ENCODE results near the gene KSR1.
A peak's percentile ranks its signal among the peaks of the same experiment; 100 is the strongest.
"Not testable (repeated sequence)": the region's sequence is repeated elsewhere in the genome, so short reads cannot be mapped to it uniquely, and the experiment has no call there.

Gene KSR1

DNA sequence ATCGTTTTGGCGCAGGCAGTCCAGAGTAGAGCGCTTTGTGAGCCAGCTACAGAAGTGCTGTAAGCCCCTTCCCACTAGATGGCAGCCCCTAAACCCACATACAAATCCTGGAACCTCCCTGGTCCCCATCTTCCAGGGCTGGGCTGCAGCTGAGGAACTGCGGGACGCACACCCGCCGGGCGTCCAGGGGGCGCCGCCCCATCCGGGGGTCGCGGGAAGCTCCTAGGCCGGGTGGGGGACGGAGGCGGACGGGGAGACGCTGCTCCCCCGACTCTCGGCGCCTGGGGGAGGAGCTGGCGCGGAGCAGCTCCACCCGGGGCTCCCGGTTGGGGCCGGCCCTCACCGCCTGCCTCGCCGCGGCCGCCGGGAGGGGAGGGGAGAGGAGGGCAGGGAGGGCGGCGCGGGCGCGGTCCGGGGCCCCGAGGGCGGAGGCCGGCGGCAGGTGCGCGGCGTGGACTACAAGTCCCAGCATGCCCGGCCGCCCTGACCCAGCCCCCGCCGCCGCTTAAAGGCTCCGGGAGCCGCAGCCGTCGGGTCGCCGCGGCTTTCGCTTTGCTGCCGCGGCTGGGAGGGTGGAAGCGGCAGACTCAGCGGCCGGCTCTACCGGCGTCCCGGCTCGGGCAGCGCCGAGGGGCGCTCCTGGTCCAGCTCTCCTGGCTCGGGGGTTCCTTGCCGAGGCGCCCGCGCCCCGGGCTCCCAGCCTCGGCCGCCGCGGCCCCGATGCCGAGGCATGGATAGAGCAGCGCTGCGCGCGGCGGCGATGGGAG is at the start of gene KSR1:
Gene KSR1, plus strand, starts transcription at position 535 of the 767 bp plus-strand sequence. Its CDS starts 196 bp downstream, at position 731.
- peak; percentile 79 for DNase-seq

DNA sequence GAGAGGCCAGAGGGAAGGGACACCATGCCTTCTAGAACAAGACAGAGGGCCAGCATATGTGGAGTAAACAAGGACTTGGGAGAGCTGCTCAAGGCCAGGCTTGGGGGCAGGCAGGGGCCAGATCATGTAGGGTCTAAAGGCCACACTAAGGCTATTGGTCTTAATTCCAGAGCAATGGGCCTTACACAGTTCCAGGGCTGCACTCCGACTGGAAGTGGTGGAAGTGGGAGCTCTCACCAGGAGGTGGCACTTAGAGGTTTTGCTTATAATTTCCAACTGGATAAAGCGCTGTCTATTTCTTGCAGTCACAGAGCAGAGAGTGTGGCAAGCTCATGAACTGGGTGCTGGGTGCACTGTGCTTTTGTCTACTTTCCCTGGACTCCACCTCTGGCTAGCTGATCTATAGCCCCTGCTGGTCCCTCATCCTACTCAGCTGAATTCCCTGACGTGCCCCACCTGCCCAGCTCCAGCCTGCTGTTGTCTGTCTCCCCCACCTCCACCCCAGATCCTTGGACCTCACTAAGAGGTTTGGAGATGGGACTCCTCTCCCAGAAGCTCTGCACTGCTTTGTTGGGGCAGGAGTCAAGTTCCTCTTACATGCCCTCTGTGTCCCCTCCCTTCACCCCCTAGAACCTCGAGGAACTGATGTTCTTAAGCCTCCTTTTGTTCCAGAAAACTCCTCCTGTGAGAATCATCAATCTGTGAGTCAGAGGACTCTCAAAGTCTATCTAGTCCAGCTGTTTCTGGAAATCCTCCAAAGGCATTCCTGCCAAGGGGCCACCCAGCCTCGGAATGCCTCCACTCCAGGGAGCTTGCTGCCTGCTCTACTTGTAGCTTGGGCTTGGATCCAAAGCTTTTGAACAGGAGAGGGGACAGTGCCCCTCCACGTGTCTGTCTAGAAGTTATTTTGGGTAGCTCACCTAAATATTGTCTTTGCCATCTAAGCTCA is 48.1 kb upstream of the KSR1 start:
- DNase-seq, result no peak

DNA sequence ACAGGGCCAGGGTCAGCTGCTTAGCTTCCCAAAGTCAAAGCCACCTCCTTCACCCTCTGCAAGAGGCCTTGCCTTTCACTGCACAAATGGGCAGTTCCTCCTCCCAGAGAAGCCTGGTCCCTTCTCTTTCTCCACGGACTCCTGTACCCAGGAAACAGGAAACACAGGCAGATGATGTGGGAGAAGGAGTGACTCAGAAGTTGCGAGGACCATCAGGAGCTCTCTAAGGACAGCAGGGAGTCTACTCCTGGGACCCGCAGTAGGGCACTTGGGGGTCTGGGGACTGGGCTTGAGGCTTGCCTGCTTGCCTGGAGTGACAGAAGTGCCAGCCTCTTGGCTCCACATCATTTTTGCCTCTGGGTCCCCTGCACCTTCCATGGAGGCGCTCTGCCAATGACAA is 47.4 kb upstream of the KSR1 start:
- no peak for DNase-seq

DNA sequence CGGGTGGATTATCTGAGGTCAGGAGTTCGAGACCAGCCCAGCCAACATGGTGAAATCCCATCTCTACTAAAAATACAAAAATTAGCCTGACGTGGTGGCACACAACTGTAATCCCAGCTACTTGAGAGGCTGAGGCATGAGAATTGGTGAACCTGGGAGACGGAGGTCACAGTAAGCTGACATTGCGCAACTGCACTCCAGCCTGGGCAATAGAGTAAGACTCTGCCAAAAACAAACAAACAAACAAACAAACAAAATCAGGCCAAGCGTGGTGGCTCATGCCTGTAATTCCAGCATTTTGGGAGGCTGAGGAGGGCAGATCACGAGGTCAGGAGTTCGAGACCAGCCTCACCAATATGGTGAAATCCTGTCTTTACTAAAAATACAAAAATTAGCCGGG is 44.1 kb upstream of the KSR1 start:
- DNase-seq, result not testable (repeated sequence)

DNA sequence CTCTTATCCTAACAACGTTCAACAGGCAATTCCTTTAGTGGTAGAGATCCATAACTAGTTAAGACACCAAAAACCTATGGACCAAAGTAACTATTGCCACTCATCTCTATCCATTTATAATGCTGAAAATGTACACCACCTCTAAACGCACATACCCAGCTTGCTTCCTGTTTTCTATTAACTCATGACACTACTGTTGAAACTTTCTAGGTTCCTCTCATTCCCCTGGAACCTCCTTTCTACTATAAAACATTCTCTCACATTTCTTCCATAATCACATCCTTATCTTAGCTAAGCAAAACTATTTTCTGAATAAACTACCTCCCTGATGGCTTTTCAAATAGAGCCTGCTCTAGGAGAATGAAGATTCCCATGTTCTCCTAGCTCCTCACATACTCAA is 42.9 kb upstream of the KSR1 start:
- no peak for DNase-seq

DNA sequence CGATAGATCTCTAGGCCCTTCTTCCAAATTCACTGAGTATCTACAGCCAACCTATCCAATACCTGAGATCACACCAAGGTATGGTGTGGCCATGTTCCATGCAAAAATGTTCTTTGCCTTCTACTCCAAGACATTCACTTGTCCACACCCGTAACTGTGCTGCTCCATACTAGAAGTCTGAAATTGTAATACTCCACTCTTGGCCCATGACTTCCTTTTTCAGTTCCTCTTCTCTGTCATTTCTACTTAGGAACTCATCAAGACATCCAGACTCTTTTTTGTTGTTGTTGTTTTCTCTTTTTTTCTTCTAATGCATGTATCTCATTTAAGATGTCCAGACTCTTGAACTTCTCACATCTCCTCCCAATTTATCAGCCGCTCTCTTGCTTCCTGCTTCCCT is 42.5 kb upstream of the KSR1 start:
- no peak for DNase-seq

DNA sequence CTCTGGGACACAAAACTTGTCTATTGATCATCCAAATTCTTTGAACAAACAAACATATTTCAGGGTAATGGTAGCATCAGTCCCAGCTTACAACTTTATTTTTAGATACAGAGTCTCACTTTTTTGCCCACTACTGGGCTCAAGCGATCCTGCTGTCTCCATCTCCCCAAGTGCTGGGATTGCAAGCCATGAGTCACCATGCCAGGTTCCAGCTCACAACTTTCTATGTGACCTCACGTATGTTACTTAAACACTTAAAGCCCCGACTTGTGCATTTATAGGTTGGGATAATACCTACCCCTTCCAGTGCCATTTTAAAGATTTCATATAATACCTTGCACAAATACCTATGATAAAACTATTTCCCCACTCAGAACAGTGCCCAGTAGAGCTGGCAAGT is 42.0 kb upstream of the KSR1 start:
- DNase-seq, result no peak

DNA sequence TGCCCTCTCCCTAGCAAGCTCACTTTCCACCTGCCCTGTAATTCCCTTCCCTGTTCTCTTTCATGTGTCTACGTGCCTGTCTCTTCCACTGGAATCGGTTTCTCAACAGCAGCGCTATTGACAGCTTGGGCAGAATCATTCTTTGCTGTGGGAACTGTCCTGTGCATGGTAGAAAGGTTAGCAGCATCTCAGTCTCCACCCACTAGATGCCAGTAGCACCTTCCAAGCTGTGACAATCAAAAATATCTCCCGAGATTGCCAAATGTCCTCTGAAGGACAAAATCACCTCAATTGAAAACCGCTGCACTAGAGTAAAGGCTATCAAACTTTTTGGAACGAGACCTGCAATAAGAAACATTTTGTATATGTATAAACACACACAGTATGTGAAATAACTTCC is 41.6 kb upstream of the KSR1 start:
- DNase-seq, result no peak

DNA sequence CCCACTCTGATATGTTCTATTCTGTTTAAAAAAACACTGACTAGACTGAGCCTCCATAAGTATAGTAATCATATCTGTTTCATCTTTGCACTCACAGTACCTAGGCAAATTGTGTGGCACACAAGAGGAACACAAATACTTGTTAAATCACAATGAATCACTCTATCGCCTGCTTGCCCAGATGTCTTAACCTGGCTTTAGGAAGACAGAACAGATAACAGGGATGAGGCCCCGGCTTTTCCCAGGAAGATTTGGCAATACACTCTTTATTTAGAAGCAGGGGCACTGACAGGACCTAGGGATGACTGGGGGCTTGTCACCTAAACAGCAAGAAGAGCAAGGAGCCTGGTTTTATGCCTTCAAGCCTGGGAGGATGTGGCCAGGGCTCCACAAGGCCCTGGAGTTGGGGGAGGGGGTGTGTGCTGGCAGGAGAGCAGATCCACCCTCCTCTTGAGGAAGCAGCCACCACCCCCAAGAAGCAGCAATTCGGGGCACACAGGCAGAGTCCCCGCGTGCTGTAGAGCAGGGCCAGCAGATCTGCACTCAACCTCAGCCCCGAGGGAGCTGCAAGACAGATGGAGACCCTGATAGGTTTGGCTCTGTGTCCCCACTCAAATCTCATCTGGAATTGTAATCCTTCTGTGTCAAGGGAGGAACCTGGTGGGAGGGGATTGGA is 41.0 kb upstream of the KSR1 start:
- DNase-seq, result no peak

DNA sequence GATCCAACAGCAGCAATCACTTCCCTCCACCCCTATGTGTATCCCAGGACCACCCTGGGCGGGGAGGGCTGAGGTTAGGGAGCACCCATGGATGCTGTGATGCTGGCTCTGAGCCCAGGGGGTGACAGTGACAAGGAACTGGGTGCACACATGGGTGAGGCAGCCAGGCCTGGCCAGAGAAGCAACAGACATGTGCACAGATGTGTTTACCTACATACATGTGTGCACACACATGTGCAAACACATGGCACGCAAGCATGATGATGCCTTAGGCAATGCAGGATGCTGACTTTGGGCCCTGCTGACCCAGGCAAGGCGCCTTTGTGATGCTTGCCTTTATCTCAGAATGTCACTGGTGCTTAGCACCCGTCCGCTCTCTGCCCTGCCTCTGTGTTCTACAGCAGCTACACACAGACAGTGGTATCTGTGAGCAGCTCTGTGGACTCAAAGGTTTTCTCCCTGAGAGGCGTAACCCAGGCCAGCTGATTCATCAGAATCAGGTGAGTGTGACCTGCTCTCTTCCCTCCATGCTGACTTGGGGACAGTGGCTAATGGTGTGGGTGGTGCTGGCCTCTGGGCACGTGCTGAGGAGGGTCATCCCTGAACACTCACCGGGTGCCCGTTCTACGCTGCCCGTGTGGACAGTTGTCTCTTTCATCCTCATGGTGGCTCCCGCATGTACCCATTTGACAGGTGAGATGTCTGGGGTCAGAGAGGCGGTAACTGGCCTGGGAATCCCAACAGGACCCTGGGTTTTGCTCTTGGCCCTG is 38.5 kb upstream of the KSR1 start:
- no peak for DNase-seq

DNA sequence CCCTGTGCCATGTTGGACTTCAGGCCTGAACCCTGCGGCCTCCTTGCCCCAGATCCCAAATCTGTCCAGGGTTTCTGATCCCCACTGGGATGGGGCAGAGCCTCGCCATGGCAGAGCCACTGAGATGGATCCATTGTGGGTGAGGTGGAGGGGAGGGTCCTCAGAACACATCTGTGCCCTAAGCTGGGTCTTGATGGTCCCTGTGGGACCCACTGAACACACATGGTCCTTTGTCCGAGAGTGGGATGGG is 38.0 kb upstream of the KSR1 start:
- no peak for DNase-seq

DNA sequence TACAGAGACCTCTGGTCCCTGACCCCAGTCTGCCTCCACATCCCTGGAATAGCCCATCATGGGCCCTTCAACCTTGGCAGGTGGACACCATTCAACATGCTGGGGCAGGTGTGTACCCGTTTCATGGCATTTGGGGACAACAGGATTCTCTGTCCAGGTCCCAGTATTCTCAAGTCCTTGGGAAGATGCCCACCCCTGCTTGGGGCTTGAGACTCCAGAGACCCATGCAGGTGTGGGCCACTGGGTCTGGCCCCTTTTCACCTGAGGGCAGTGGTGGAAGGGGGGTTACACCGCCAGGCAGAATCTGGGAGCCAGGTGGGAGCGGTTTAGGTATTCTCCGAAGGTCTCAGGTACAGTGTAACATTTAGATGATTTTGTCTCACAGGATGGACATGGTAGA is 37.1 kb upstream of the KSR1 start:
- no peak for DNase-seq

DNA sequence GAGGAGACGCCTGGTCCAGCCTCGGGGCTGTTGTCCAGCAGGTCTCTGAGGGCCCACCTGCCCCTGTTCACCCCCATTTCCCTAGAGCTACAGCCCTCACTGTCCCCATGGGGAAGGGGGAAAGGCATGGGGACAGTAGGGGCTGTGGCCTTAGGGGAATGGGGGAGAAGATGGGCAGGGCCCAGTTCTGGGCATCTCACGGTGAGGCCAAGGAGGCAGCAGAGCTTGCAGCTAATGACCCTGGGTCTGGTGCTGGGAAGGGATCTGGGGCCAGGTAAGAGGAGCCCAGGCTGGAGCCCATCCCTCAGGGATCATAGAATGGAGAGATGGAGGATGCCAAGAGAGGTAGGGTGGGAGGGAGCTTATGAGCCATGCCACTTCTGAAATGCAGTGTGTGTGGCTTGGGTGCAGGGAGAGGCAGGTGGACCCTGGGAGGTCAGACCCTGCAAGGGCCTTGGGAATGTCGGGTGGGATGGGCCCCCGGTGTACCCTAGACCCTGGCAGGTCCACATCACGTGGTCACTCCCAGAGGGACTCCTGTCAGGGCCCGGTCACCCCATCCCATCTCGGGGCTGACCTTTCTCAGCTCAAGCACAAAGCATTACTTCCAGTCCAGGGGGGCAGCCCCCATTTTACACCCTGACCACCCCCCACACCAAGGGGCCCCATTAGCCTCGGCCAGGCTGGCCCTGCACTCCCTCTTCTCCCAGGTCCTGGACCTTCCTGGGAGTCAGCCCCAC is 35.9 kb upstream of the KSR1 start:
- no peak for DNase-seq

DNA sequence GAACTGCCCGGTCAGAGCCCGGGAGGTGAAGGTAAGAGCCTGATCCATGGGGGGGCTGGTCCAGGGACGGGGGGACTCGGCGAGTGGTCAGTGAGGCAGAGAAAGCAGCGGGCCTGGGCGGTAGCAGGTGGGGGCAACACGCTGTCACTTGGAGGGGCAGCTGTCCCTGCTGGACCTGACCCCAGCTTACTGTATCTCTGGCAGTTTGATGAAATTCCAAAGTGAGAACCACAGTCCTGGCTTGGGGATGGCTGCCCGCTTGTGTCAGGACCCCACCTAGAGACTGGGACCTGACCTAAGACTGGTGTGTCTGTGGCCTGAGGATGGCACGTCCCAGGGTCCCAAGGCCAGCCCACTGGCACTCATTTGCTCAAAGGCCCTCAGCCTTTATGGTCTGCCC is 35.1 kb upstream of the KSR1 start:
- no peak for DNase-seq

DNA sequence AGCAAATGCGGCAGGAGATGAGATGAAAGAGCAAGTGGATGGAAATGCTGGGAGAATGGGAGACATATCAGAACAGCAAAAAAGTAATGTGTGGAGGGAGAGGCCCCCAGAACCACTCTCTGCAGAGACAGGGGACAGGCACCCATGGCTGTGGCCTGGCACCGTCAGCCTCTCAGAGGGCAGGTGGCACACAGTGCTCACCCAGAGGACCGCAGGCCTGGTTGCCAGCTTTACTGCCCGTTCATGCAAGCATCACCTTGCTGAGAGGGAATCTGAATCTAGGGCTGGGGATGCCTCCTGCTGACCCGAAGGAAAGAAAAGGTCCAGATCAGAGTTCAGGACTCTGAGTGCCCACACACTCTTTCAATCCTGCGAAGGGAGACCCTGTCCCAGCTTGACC is 34.6 kb upstream of the KSR1 start:
- not testable (repeated sequence) for DNase-seq

DNA sequence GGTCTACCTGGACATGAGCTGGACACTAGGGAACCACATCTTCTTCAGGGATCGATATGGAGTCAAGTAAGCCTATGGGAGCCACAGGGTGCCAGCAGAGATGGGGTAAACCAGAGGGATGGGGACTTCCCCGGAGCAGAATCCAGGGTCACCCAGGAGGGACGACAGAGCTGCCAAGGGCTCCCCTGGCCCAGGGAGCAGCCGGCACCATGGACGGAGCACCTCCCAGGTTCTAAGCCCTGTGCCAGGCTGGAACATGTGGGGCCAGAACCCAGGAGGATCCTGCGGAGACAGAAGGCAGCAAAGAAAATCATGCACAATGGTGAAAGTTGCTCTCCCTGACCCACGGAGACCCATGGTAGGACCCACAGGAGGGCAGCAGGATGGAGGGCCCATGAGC is 33.6 kb upstream of the KSR1 start:
- DNase-seq, result no peak

DNA sequence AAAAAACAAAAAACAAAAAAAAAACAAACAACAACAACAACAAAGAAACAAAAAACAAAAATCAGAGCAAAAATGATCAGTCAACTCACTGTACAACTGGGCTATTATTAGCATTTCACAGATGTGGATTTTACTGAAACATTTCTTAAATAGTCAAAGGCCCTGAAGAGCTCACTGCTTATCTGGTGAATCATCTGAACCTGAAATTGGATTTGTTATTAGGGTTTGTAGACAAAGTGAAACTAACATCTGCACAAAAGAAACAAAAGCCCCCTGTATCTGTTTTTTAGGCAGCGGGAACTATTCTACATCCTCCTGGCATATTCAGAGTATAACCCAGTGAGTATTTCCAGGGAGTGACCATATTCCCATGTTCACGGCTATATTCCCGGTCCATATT is 32.6 kb upstream of the KSR1 start:
- DNase-seq, result no peak

DNA sequence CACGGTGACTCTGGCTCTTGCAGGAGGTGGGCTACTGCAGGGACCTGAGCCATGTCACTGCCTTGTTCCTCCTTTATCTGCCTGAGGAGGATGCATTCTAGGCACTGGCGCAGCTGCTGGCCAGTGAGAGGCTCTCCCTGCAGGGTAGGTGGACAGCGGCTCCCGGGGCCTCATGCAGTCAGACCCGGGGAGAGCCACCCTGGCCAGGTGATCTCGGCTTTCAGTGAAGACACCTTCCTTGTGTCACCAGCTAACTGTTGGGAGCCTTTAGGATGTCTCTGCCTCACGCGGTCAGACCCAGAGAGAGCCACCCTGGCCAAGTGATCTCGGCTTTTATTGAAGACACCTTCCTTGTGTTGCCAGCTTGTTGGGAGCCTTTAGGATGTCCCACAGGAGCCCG is 31.7 kb upstream of the KSR1 start:
- DNase-seq, result no peak

DNA sequence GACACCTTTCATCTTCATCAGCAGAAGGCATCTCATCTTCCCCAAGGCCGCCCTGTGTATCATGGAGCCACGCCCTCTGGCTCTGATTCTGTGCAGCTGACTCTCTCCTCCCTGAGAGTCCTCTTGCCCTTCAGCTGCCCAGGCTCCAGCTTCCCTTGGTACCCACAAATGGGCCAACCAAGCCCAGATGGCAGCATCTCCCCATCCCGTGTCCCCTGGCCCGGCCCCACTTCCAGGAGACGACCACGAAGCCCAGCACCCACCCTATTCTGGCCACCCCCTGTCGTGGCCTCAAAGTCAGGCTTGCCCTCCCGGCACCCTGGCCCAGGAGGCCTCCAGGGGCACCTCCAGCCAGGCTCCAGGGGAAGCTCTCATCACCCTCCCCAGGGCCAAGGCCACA is 31.3 kb upstream of the KSR1 start:
- DNase-seq, result no peak

DNA sequence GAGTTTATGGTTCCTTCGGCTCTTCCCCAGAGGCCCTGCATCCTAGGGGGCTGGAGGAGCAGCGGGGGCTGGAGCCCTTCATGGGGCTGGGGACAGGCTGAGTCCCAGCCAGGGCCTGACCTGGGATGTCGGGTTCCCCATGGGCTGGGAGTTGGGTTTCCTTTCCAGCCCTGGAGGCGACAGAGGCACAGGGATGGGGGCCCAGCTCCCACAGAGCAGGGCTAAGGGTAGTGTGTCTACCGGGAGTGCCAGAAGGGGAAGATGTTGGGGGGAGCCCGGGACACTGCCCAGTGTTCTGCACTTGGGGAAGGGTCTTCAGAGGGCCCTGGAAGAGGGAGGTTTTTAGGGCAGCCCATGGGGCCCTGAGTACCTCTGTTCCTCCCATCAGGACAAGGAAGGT is 30.7 kb upstream of the KSR1 start:
- not testable (repeated sequence) for DNase-seq

DNA sequence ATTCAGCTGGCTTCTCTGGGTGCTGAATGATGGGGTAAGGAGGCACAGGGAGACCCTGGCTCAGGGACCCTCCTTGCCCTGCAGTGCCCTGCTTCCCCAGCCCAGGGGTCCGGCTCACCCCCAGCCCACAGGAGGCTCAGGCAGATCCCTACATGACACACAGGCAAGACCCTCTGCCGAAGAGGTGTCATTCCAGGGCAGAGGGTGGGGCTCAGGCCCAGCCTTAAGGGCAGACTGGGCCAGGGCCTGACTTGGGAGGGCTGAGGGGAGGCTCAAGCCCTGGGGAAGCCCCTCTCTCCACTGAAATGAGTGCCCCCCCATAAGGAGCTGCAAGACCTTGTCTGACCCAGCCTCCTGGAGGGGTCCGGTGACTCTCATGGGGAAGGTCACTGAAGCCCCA is 30.3 kb upstream of the KSR1 start:
- DNase-seq, result no peak

DNA sequence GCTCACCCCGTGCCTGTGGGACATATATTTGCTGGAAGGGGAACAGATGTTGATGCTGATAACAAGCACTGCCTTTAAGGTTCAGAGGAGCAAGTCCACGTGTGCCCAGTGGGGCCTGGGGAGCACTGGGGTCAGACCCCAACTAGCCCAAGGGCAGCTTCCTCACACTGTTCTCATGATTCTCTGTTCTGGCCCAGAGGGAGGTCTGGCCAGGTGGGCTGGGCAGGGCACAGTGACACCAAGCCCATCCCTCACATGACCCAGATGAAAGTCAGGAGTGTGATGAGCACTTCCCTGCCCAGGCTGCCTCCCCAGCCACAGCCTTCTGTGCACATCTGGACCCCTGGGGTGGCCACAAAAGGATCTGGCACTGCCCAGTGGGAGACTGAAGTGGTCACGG is 29.8 kb upstream of the KSR1 start:
- not testable (repeated sequence) for DNase-seq
